Measurements from ENCODE around the gene RAN.
"Not testable (repeated sequence)": the region's sequence is repeated elsewhere in the genome, so short reads cannot be mapped to it uniquely, and the experiment has no call there.

The RAN gene

DNA sequence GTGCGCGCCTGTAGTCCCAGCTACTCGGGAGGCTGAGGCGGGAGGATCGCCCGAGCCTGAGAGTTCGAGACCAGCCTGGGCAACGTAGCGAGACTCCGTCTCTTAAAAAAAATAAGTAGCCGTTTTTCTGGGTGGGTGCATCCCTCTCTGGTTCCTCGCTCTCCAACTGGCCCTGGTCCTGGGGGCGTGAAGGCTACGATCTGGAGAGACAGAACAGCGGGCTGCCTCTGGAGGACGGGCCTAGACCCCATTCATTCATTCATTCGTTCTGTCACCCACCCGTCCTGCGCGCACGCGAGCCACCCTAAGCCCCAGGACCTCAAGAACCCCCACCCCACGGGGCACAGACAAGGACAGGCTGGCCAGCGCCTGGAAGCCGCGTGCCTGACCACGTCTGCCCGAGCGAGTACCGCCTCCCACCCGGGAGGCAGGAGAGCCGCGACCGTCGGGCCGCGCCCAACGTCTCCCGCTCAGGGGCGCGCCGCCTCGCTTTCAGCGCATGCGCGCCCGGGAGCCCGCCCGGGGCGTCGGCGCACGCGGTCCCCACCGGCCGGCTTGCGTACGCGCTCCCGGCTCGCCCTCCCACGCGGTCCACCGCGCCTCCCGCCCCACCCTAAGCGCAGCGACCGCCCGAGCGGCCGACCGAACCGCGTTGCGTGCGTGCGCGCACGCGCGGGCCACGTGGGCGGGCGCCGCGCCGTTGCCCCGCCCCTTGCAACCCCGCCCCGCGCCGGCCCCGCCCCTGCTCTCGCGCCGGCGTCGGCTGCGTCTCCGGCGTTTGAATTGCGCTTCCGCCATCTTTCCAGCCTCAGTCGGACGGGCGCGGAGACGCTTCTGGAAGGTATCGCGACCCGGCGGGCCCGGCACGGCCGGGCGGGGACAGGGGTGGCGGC, at the start of gene RAN:
Gene RAN (plus strand): TSS at position 781 of the 893 bp plus-strand sequence. CDS start 528 bp downstream, outside the sequence.
- DNase-seq (ENCODE audit: low spot score) = peak; percentile 100

DNA sequence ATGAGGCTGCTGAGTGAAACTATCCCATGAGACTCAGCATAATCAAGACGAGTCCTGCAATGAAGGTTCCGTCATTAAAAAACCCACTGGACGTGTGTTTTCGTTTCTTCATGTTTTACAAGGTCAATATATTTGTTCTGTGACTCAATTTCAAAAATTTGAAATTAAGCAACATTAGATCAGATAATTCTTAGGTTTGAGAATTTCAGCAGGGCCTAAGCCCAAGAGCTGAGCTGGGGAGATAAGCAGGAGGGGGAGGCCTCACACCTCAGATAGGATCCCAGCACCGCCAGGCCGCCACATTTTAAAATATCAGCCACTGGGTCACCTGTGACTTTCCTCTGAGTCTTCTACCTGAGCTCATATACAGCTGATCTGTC, 46.1 kb upstream of the RAN start:
- no peak for DNase-seq (ENCODE audit: low spot score)

DNA sequence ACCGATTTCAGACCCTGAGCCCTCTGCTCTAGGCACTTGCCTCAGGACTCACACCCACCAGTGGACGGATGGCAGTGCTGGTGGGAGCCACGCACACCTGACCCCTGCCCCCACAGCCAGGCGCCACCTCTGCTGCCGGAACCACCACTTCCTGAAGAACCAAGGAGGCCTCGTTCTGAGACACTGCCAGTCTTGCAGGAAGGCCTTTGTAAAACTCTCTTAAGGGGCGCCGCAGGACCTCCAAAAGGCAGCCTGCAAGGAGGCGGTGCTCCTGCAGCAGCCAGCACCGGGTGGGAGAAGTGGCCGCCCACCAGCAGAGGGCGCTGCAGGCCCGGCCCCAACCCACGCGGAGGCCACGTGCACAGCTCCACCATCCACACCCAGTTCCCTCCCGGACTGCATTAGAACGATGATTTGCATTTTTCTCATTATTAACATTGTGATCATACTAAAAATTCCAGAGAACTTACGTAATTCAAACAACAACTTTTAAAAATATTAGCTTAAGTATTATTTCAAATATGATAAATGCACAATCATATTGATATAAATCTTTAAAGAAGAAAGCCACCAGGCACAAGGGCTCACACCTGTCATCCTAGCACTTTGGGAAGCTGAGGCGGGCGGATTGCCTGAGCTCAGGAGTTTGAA, 45.6 kb upstream of the RAN start:
- peak; percentile 87 for DNase-seq (ENCODE audit: low spot score)

DNA sequence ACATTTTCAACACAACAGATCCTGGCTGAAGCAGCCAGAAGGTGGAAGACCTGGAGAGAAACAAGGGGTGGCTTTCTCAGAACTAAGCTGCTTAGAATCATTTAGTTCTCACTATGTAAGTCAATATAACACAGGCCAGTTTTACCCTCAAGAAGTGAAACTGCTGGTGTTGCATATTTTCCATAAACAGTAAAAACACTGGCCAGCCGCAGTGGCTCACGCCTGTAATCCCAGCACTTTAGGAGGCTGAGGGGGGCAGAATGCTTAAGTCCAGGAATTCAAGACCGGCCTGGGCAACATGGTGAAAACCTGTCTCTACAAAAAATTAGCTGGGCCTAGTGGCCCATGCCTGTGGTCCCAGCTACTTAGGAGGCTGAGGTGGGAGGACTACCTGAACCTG, 44.4 kb upstream of the RAN start:
- DNase-seq (ENCODE audit: low spot score) = no peak

DNA sequence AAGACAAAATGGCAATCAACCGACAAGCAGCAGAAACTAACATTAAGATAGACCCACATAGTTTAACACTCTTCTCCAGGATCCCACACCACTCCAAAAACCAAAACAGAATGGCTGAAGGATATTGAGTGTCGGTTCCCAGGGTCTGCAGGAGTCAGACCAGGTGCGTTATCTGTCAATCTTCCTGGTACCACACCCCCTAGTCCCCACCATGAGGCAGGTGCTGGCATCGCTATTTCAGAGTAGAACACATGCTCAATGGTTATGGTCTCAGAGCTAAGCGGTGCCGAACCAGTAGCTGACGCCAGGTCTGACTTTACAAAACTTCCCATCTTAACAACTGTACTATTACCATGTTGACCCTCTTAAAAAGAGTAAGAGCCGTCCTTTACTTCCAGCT, 43.0 kb upstream of the RAN start:
- DNase-seq (ENCODE audit: low spot score) = no peak

DNA sequence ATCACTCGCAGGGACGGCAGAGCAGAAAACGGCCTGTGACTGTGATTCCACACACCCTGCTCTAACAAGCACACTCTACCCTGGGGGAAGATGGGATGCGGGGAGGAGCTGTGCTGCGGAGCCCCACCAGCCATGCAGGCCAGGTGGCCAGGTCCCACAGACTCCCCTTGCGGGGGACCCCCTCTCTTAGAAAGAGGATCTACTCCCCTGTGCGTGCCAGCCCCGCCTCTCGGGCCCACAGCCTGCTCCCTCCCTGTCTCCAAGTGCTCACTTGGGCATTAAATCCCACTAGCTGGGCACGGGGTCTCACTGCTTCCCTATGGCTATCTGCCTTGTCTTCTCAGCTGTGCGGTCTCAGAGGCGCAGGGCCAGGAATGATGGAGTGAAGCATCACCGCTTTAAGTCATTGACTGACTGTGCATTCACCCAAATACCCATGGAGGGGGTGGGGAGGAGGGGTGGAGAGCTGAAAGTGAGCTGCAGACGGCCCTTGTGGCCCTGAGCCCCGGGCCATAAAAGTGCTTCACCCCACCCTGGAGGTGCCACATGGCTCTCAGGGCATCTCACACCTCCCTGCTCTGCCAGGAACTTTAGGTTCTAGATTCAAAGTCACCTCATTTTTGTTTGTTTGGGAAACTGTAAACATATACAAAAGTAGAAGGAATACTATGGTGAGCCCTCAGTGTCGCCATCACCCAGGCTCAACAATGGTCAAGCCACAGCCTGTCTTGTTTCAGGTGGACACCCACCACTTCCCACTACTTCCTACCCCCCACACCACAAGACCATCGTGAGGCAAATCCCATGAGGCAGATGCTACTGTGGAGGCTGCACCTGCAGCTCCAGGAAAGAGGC, 42.2 kb upstream of the RAN start:
- DNase-seq (ENCODE audit: low spot score) = no peak

DNA sequence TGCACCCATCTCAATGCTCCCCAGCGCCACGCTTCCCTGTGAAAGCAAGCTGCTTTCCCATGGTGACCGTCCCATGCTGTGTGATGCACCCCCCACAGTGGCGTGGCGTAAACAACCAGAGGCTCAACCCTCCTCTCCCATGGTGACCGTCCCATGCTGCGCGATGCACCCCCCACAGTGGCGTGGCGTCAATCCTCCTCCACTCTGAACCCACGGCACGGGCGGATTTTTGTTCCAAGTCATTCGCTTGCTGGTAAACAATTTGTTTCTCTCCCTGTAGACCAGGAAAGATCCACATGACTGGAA, 41.7 kb upstream of the RAN start:
- no peak for DNase-seq (ENCODE audit: low spot score)

DNA sequence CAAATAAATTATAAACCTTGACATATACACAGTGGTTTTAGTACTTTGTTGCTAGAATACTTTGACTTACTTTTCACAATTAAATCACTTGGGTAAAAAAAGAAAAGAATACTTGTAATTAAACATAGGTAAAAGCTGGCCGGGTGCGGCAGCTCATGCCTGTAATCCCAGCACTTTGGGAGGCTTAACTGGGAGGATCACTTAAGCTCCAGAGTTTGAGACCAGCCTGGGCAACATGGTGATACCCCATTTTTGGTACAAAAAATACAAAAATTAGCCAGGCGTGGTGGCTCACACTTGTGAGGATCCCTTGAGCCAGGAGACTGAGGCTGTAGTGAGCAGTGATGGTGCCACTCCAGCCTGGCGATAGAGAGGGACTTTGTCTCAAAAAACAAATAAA, 40.6 kb upstream of the RAN start:
- DNase-seq (ENCODE audit: low spot score) = no peak

DNA sequence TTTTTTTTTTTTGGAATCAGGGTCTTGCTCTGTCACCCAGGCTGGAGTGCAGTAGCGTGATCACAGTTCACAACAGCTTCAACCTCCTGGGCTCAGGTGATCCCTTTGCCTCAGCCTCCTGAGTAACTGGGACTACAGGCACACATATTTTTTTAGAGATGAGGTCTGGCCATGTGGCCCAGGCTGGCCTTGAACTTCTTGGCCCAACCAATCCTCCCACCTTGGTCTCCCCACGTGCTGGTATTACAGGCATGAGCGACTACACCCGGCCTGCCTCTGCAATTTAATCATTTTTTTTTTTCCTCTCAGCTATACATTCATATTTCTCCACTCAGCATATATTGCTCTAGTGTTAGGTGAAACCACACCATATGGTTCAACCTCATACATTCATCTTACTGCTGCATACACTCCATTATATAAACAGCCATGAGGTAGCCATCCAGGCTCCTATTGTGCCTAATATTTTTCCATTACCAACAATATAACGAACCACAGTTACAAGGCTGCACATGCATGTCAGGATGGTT, 39.9 kb upstream of the RAN start:
- no peak for DNase-seq (ENCODE audit: low spot score)

DNA sequence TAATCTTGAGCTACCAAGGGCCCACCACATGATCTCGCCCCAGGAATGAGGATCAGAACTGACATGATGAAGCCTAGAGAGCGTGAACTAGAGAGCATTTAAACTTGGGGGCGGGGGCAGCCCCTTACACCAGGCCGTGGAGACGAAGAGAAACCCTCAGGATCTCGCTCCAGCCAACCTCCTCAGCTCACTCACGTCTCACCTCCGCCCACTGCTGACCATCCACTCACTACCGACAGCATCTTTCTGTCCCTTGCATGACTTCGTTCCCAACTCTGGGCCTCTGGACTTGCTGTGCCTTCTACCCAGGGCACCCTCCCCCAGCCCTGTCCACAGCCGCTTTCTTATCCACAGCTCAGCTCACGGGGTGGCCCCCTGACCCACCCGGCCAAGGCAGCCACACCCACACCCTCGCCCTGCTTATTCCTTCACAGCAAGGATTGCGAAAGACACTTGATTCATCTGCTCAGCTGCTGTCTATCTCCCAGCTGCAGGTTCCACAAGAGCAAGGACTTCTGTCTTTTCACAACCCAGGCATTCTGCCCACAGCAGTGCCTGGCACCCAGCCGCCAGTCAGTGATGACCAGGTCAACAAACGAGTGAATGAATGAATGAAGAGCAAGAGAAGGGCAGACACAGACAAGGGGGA, 39.2 kb upstream of the RAN start:
- DNase-seq (ENCODE audit: low spot score) = peak; percentile 69

DNA sequence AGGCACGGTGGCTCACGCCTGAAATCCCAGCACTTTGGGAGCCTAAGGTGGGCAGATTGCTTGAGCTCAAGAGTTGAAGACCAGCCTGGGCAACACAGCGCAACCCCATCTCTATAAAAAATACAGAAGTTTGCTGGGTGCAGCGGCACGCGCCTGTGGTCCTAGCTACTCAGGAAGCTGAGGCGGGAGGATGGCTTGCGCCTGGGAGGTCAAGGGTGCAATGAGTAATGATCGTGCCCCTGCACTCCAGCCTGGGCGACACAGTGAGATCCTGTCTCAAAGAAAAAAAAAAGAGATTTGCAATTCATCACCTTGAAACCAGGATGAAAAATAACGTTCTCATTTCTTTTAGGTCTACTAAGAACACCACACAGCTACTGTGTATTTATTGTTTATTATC, 36.9 kb upstream of the RAN start:
- DNase-seq (ENCODE audit: low spot score) = no peak

DNA sequence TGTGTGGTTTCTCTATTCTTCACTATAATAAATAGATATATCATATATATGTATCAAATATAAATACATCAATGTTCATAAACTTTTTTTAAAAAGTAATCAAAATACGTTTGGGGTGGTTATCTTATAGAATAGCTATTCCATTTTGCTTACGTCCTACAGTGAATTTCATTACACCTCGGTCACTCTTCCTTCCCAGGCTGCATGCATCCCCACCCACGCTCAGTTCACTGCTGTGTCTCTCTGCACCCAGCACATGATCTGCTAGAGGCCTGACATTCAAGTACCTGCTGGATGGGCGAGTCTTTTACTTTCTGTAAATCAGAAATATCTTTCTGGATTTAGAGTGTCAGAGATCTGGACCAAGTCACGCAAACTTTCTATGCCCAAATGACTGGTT, 36.4 kb upstream of the RAN start:
- DNase-seq (ENCODE audit: low spot score) = no peak

DNA sequence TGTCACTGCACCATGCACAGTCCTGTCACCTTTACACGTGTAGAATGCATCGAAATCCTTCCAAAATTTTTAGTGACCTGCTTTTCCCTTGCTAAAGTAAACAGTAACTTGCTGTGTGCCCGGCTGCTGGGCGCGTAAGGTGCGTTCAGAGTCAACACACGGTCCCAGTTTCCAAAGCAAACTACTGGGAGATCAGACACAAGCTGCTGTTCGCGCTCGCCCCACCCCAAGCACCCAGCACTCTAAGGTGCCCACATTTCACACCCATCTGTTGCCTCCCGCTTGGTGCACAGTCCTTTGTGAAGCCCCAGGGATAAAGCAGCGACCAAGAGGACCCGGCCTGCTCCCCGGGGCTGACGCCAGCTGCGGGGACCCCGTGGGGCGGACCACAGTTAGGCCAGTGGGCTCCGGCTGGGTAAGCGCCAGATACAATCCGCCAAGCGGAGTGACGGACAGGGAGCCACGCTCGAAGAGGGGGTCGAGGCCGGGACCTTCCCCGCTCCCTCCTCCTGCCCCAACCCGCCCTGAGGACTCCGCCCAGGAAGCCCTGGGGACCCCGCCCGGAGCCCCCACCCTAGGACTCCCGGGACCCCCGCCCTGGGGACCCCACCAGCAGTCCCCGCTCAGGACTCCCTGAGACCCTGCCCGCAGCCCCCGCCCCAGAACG, 33.4 kb upstream of the RAN start:
- peak; percentile 39 for DNase-seq (ENCODE audit: low spot score)

DNA sequence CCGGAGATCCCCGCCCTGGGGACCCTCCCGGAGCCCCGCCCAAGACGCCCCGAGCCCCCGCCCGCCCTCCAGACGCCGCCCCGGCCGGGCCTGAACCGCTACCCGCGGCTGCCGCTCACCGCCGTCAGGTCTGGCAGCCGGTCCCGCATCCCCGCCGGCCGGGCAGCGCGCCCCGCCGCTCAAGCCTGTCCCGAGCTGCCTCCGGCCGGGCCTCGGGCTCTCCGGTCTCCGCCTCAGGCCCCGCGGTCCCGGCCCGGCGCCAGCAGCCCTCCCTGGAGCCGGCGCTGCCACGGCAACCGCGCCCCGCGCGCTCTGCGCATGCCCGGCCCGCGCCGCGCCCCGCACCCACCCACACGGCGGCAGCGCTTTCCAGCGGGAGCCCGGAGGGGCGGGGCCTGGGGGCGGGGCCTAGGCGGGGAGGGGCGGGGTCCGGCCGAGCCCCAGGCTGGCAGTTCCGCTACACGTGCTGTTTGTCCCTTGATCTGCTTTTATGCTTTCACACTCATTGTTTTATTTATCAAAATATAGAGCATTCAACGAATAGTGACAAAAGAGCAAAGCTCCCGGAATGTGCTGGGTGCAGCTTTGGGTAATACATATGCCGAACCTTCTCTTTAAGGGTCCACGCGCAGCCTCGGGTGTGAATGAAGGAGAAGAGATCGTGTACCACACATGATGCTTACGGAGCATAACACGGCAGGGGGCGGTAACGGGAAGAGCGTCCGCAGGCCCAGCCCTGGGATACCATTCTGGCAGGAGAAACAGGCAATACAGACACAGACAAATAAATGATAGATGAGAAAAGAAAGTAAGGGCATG, 32.7 kb upstream of the RAN start, which contains the start of gene STX2:
Gene STX2 (minus strand): TSS at position 300 of the 819 bp plus-strand sequence. CDS start 151 bp downstream, at position 149.
- peak; percentile 100 for DNase-seq (ENCODE audit: low spot score)

DNA sequence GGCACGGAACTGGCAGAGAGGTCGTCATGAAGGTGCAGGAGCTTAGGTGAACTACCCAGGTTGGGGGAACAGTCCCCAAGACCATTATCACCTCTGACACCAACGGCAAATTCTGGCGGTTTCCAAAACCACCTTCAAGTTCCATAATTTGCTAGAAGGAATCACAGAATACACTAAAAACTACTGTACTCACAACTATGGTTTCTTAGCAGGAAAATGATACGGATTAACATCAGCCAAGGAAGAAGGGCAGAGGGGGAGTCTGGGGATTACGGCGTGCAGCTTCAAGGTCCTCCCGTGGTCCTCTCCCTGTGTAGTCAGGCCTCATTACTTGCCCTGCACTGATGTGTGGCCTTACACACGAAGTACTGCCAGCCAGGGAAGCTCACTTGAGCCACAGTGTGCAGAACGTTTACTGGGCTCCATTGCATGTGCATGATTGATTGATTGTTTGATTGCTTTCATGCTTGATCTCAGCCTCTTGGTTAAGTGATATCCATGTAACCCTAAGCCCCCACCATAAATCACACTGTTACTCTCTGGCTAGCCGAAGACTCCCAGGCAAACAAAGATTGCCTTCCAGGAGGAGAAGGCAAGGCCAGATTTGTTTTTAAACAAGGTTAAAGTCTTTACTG, 32.0 kb upstream of the RAN start:
- DNase-seq (ENCODE audit: low spot score) = no peak

DNA sequence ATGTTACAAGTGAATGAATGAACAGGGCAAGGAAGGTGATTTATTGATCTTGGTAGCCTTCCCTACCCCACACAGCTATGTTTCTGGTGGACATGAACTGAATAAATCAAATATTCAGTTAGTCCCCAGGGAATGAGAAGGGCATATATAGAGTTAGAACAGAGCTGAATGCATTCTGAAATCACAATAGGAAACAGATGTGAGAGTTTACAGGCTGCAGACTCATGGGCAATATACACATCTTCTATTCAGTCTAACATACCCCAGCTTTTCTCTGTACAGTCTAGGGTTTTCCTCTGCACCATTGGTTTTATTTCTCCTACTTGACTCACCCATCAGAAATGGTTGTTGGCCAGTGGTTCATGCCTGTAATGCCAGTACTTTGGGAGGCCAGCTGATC, 25.5 kb upstream of the RAN start:
- DNase-seq (ENCODE audit: low spot score) = no peak

DNA sequence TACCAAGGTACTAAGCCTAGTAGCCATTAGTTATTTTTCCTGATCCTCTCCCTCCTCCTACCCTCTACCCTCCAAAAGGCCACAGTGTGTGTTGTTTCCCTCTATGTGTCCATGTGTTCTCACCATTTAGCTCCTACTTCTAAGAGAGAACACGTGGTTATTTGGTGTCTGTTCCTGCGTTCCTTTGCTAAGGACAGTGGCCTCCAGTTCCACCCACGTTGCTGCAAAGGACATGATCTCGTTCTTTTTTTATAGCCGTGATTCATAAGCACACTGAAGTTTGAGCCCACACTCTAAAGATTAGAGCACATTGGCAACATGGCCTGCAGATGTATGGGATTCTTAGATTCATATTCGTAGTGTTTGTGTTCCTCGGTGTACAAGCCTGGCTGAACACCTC, 24.8 kb upstream of the RAN start:
- peak; percentile 25 for DNase-seq (ENCODE audit: low spot score)

DNA sequence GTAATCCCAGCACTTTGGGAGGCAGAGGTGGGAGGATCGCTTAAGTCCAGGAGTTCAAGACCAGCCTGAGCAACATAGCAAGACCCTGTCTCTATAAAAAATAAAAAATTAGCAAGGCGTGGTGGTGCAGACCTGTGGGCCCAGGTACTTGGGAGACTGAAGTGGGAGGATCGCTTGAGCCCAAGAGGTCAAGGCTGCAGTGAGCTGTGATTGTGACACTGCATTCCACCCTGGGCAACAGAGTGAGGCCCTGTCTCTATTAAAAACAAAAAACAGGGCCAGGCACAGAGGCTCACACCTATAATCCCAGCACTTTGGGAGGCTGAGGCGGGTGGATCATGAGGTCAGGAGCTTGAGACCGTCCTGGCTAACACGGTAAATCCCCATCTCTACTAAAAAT, 23.8 kb upstream of the RAN start:
- DNase-seq (ENCODE audit: low spot score) = not testable (repeated sequence)

DNA sequence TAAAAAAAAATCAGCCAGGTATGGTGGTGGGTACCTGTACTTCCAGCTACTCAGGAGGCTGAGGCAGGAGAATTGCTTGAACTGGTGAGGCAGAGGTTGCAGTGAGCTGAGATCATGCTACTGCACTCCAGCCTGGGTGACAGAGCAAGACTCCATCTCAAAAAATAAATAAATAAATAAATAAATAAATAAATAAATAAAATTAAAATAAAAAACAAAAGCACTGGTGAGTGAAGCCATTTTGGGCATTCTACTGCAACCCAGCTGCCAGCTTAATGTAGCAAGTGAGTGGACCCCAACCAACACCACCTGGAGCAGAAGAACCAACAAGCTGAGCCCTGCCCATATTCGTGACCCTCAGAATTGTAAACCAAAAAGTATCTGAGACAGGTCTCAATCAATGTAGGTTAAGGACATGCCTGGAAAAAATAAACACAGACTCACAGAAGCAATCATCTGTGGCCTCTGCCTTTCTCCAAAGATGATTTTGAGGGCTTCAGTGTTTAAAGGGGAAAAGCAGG, 23.0 kb upstream of the RAN start:
- DNase-seq (ENCODE audit: low spot score) = not testable (repeated sequence)
